PC-3 (cell line): ENCODE data around the gene INO80E. TPM values are rescaled to one million over a fixed set of nuclear protein-coding genes. Genes with fewer than 3 reads are reported as not detected.

ENCODE experiments used
- ATAC-seq: fragments of 200-7000 bp; cut with Tn5 transposase; 2 replicates; pipeline ENCODE4 v1.9.1; 2020; ENCODE audit warnings: mild to moderate bottlenecking, moderate library complexity
- BruUV-seq: library from RNA; stranded (reverse); fragments of 400-500 nt; replicated peaks from 2 replicates; lab custom pipeline; 2021; lab: Mats Ljungman, UMichigan
- CTCF ChIA-PET: fragments of 300-600 bp; sonication (Branson Sonifier 250); formaldehyde crosslinking; loops from one replicate; lab custom pipeline; 2022; ENCODE audit warnings: antibody characterized with exemption; lab: Charles Lee
- POLR2A ChIA-PET: fragments of 300-600 bp; sonication (Branson Sonifier 250); formaldehyde crosslinking; loops from one replicate; lab custom pipeline; 2022; ENCODE audit warnings: antibody characterized with exemption; ENCODE audit not compliant: unreplicated experiment; lab: Charles Lee
- DNase-seq: peaks from one replicate; pipeline ENCODE4 v3.0.0-alpha.2; 2015
- H2AFZ ChIP-seq: fragments of 300-600 bp; sonication (generic); 2 replicates; pipeline ENCODE4 v1.6.0; 2016; ENCODE audit warnings: antibody characterized with exemption, low read length
- H3F3A ChIP-seq: fragments of 300-600 bp; sonication (generic); one replicate; pipeline ENCODE4 v1.6.0; 2017; ENCODE audit warnings: antibody characterized with exemption, low read length, control low read depth, mild to moderate bottlenecking; ENCODE audit not compliant: unreplicated experiment
- H3K27ac ChIP-seq: fragments of 300-600 bp; sonication (generic); 2 replicates; pipeline ENCODE4 v1.5.1; 2016; ENCODE audit warnings: mild to moderate bottlenecking, low read length
- H3K27me3 ChIP-seq: fragments of 300-600 bp; sonication (generic); 2 replicates; pipeline ENCODE4 v1.6.1; 2016; ENCODE audit warnings: low read length, mixed read lengths
- H3K36me3 ChIP-seq: fragments of 300-600 bp; sonication (generic); 2 replicates; pipeline ENCODE4 v1.6.1; 2016; ENCODE audit warnings: low read depth, mixed run types, low read length, mixed read lengths
- H3K4me1 ChIP-seq: fragments of 300-600 bp; sonication (generic); 2 replicates; pipeline ENCODE4 v1.5.1; 2016; ENCODE audit warnings: low read length; ENCODE audit not compliant: insufficient read depth
- H3K4me2 ChIP-seq: fragments of 300-600 bp; sonication (generic); 2 replicates; pipeline ENCODE4 v1.6.0; 2016; ENCODE audit warnings: low read length
- H3K4me3 ChIP-seq: fragments of 300-600 bp; sonication (generic); 2 replicates; pipeline ENCODE4 v1.5.1; 2016; ENCODE audit warnings: mild to moderate bottlenecking, low read length, mixed read lengths
- H3K79me2 ChIP-seq: fragments of 300-600 bp; sonication (generic); 2 replicates; pipeline ENCODE4 v1.6.1; 2017; ENCODE audit warnings: low read length, mixed read lengths
- H3K9ac ChIP-seq: fragments of 300-600 bp; sonication (generic); 2 replicates; pipeline ENCODE4 v1.6.0; 2016; ENCODE audit warnings: mild to moderate bottlenecking, low read length
- H3K9me2 ChIP-seq: fragments of 300-600 bp; sonication (generic); replicated peaks from 2 replicates; pipeline ENCODE4 v1.6.1; 2016; ENCODE audit warnings: mixed run types, low read length, mixed read lengths
- H3K9me3 ChIP-seq: fragments of 300-600 bp; sonication (generic); 2 replicates; pipeline ENCODE4 v1.6.1; 2016; ENCODE audit warnings: low read length, mixed read lengths
- H4K20me1 ChIP-seq: fragments of 300-600 bp; sonication (generic); 2 replicates; pipeline ENCODE4 v1.6.1; 2016; ENCODE audit warnings: low read length, mixed read lengths
- EZH2 ChIP-seq: fragments of 300-600 bp; sonication (generic); IDR thresholded peaks from one replicate; pipeline ENCODE4 v1.6.1; 2017; ENCODE audit warnings: antibody characterized with exemption, mild to moderate bottlenecking, low read length; ENCODE audit not compliant: unreplicated experiment
- EZH2phosphoT487 ChIP-seq: fragments of 300-600 bp; sonication (generic); IDR thresholded peaks from 2 replicates; pipeline ENCODE4 v1.6.1; 2018; ENCODE audit warnings: mild to moderate bottlenecking, antibody characterized with exemption, low read length, borderline replicate concordance
- intact Hi-C: fragments of 100-400 bp; cut with micrococcal nuclease; formaldehyde crosslinking; loops from 2 replicates; pipeline ENCODE4 v1.9.0; 2023
- total RNA-seq: library from RNA; depleted of rRNA; stranded (reverse); fragments of >200 nt; gene quantifications from 2 replicates; pipeline ENCODE4 v1.2.3, GENCODE V29; 2014
- TF ChIP-seq, protein P1 (sequence below): fragments of 300-600 bp; sonication (generic); conservative IDR thresholded peaks from 2 replicates; pipeline ENCODE4 v1.5.1; 2017; ENCODE audit warnings: antibody characterized with exemption, low read depth, mild to moderate bottlenecking, low read length

Gene INO80E
- total RNA-seq, 1 experiment from 2014 or later: 70.3 TPM

DNA sequence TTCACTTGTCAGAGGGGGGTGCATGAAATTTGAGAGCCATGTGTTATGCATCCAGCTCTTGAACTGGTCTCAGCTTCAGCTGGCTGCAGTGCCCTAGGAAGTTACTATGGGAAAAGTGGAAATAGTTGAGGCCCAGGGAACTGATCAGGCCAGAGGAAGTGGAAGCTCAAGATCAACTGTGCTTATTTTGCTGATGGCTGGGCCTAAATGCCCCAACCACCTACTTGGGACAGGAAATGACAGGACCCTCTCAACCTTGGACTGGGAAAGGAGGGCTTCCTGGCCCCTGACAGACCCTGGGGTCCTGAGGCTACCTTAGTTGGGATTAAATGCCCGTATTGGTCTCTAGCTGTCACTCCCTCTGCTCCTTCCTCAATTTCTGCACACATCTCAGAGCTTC is 23.5 kb upstream of the INO80E start:
- Histone ChIP-seq H3K9ac (no peak overlapping the region), H2AFZ (no peak overlapping the region), H3K9me2 (no peaks in the 10 kb centered on the region), H3K79me2 (peaks cover 38% of the 10 kb centered on the region), H3K27ac (no peak overlapping the region), H3K4me2 (no peak overlapping the region), H3K36me3 (no peaks in the 10 kb centered on the region), H3K4me1 (peaks cover 22% of the 10 kb centered on the region), H3F3A (no peaks in the 10 kb centered on the region), H3K27me3 (no peaks in the 10 kb centered on the region), H3K9me3 (no peaks in the 10 kb centered on the region), H4K20me1 (peaks cover 26% of the 10 kb centered on the region), H3K4me3 (no peak overlapping the region)
- ATAC-seq (no peak), DNase-seq (no peak)
- no TSS peak for BruUV-seq
- CTCF ChIA-PET: interaction anchor here (0.6 kb wide), 1 partner anchor 72 kb away, joined by 15 read pairs; the partner anchor contains the start of gene ASPHD1
- intact Hi-C loops: loop anchor here (5.0 kb wide), 1 partner anchor 45 kb away; the partner anchor contains the start of gene KCTD13
- TF ChIP-seq, protein P1, sequence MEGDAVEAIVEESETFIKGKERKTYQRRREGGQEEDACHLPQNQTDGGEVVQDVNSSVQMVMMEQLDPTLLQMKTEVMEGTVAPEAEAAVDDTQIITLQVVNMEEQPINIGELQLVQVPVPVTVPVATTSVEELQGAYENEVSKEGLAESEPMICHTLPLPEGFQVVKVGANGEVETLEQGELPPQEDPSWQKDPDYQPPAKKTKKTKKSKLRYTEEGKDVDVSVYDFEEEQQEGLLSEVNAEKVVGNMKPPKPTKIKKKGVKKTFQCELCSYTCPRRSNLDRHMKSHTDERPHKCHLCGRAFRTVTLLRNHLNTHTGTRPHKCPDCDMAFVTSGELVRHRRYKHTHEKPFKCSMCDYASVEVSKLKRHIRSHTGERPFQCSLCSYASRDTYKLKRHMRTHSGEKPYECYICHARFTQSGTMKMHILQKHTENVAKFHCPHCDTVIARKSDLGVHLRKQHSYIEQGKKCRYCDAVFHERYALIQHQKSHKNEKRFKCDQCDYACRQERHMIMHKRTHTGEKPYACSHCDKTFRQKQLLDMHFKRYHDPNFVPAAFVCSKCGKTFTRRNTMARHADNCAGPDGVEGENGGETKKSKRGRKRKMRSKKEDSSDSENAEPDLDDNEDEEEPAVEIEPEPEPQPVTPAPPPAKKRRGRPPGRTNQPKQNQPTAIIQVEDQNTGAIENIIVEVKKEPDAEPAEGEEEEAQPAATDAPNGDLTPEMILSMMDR: no peak
- TF ChIP-seq EZH2 (no peak), EZH2phosphoT487 (no peak)
- POLR2A ChIA-PET: interaction anchor here (0.6 kb wide), 1 partner anchor 28 kb away, joined by 3 read pairs; no protein-coding TSS in a partner anchor

DNA sequence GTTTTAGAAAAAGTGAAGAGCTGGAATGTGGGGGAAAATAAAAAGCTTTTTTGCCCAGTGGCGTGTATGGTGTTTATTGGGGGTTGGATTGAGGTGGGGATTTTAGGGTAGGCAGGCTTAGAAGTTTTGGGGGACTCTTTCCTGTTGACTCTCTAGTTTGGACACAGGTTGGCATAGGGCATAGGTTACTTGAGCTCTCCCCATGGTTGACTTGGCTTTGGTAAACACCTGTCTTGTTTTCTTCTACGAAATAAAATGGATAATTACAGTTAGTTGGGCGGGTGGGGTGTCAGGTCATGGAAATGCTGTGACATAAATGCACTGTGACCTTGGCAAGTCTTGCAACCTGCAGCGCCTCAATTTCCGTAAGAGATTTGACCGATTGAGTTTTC is 23.1 kb upstream of the INO80E start:
- H4K20me1 ChIP-seq: peaks cover 26% of the 10 kb centered on the region
- H3K27me3 ChIP-seq: no peaks in the 10 kb centered on the region
- H3K36me3 ChIP-seq: peaks cover 4% of the 10 kb centered on the region; the same call in 1 of the 2 replicates
- CTCF ChIA-PET: interaction anchor here (0.5 to 0.8 kb wide), 3 partner anchors 11 to 272 kb away, joined by 5 to 15 read pairs (median 5); partner anchors contain the start of genes ASPHD1 and TMEM219
- peaks cover 43% of the 10 kb centered on the region for H3K79me2 ChIP-seq
- no TSS peak for BruUV-seq
- no peaks in the 10 kb centered on the region for H3K9me3 ChIP-seq
- TF ChIP-seq EZH2 (no peak), EZH2phosphoT487 (no peak)
- TF ChIP-seq, protein P1: no peak
- H3K4me3 ChIP-seq: no peak overlapping the region
- no peak for DNase-seq
- no peak overlapping the region for H3K9ac ChIP-seq
- H3F3A ChIP-seq: no peaks in the 10 kb centered on the region
- no peak overlapping the region for H3K4me2 ChIP-seq
- POLR2A ChIA-PET: interaction anchor here (0.6 to 0.9 kb wide), 6 partner anchors 29 to 161 kb away, joined by 3 to 6 read pairs (median 4); partner anchors contain the start of genes ALDOA, ASPHD1, KCTD13 and SEZ6L2
- no peak overlapping the region for H3K27ac ChIP-seq
- ATAC-seq: no peak
- H3K9me2 ChIP-seq: no peaks in the 10 kb centered on the region
- peak overlapping the region; percentile 31; the same call in 1 of the 2 replicates for H2AFZ ChIP-seq
- H3K4me1 ChIP-seq: peaks cover 22% of the 10 kb centered on the region
- intact Hi-C loops: loop anchor here (5.0 kb wide), 1 partner anchor 46 kb away; the partner anchor contains the start of gene KCTD13
